T-cell (primary cell): ENCODE results near the gene PIK3R1. TPM values are rescaled to one million over a fixed set of nuclear protein-coding genes. Genes with fewer than 3 reads are reported as not detected.
A peak's percentile ranks its signal among the peaks of the same experiment; 100 is the strongest.

Experiments
- ATAC-seq, 4 experiments: fragments of 200-7000 bp in 3 of 4; fragments of 150-1000 bp in 1 of 4; cut with Tn5 transposase; replicated peaks in 1 of 4; 1 replicate in 3 of 4; 2 replicates in 1 of 4; pipeline ENCODE4 v1.10.0; 2021; ENCODE audit warnings: moderate library complexity in 3 of 4, mild to moderate bottlenecking in 2 of 4, moderate number of reproducible peaks in 1 of 4
- CTCF ChIA-PET, 2 donors: fragments of 300-600 bp; sonication (Branson Sonifier 250); formaldehyde crosslinking; loops; one replicate each; lab custom pipeline; 2022; ENCODE audit warnings: antibody characterized with exemption in 2 of 2; lab: Charles Lee
- POLR2A ChIA-PET, 2 donors: fragments of 300-600 bp; sonication (Branson Sonifier 250); formaldehyde crosslinking; loops; one replicate each; lab custom pipeline; 2022; ENCODE audit warnings: antibody characterized with exemption in 2 of 2; lab: Charles Lee
- DNase-seq, 35 experiments: peaks; one replicate each; pipeline versions ENCODE4 v3.0.0 to v3.0.0-alpha.2; 2013 to 2023
- H3K27ac ChIP-seq: one replicate; pipeline ENCODE4 v1.5.1; 2013; ENCODE audit warnings: low read length
- H3K27me3 ChIP-seq, 2 experiments: replicated peaks in 1 of 2; 1 replicate in 1 of 2; 2 replicates in 1 of 2; pipeline versions ENCODE4 v1.6.1 to v1.7.0; 2013; ENCODE audit warnings: low read length in 1 of 2, mixed read lengths in 1 of 2; ENCODE audit not compliant: control insufficient read depth in 2 of 2, insufficient read depth in 2 of 2; ENCODE audit errors: extremely low read depth in 1 of 2
- H3K36me3 ChIP-seq, 2 donors: 1 replicate in 1 of 2; 2 replicates in 1 of 2; pipeline versions ENCODE4 v1.6.1 to v1.7.0; 2013; ENCODE audit warnings: low read length in 1 of 2; ENCODE audit not compliant: control insufficient read depth in 2 of 2, insufficient read depth in 1 of 2; ENCODE audit errors: extremely low read depth in 1 of 2
- H3K4me1 ChIP-seq, 2 experiments: 1 replicate in 1 of 2; 2 replicates in 1 of 2; pipeline versions ENCODE4 v1.6.1 to v1.7.0; 2013; ENCODE audit warnings: low read length in 2 of 2, mixed read lengths in 1 of 2; ENCODE audit not compliant: insufficient read depth in 2 of 2, control insufficient read depth in 1 of 2; ENCODE audit errors: extremely low read depth in 1 of 2
- H3K4me3 ChIP-seq, 2 donors: 1 replicate in 1 of 2; 2 replicates in 1 of 2; pipeline versions ENCODE4 v1.5.1 to v1.7.0; 2013; ENCODE audit warnings: mild to moderate bottlenecking in 2 of 2, low read length in 1 of 2, moderate library complexity in 1 of 2; ENCODE audit not compliant: control insufficient read depth in 1 of 2; ENCODE audit errors: extremely low read depth in 1 of 2
- H3K9me3 ChIP-seq: 2 replicates; pipeline ENCODE4 v1.7.0; 2013
- H3K27ac Mint-ChIP-seq, 2 donors: one replicate each; pipeline ENCODE4 v1.8.0; 2020 to 2021; ENCODE audit warnings: mild to moderate bottlenecking in 2 of 2, mixed read lengths in 2 of 2
- H3K27me3 Mint-ChIP-seq, 2 donors: one replicate each; pipeline ENCODE4 v1.8.0; 2021 to 2022; ENCODE audit warnings: mixed read lengths in 2 of 2
- H3K36me3 Mint-ChIP-seq: one replicate; pipeline ENCODE4 v1.8.0; 2021; ENCODE audit warnings: mixed read lengths
- H3K4me1 Mint-ChIP-seq, 3 donors: one replicate each; pipeline ENCODE4 v1.8.0; 2020 to 2022; ENCODE audit warnings: mixed read lengths in 3 of 3, mild to moderate bottlenecking in 1 of 3
- H3K4me3 Mint-ChIP-seq, 3 donors: one replicate each; pipeline ENCODE4 v1.8.0; 2020 to 2022; ENCODE audit warnings: mild to moderate bottlenecking in 3 of 3, mixed read lengths in 3 of 3, moderate library complexity in 3 of 3
- H3K9me3 Mint-ChIP-seq, 3 donors: one replicate each; pipeline ENCODE4 v1.8.0; 2020 to 2022; ENCODE audit warnings: mixed read lengths in 3 of 3
- WGBS: methylation state at CpG from one replicate; pipeline ENCODE4 v1.1.5; 2013; ENCODE audit warnings: missing lambda C conversion rate; ENCODE audit not compliant: insufficient coverage; 5-methylcytosine and 5-hydroxymethylcytosine counted together
- total RNA-seq, 35 experiments: library from RNA in 6 of 35; stranded (reverse) in 6 of 35; fragments of 120-200 nt in 1 of 35; gene quantifications; one replicate each; pipeline versions ENCODE4 v1.2.1 to v1.2.4 and lab custom pipeline; 2013 to 2026

The PIK3R1 gene
- total RNA-seq, 5 donors from 2014 or later (not counting 1 experiment from before 2014, with no cell fraction given) = 83.7 to 370 (median 105) TPM

DNA sequence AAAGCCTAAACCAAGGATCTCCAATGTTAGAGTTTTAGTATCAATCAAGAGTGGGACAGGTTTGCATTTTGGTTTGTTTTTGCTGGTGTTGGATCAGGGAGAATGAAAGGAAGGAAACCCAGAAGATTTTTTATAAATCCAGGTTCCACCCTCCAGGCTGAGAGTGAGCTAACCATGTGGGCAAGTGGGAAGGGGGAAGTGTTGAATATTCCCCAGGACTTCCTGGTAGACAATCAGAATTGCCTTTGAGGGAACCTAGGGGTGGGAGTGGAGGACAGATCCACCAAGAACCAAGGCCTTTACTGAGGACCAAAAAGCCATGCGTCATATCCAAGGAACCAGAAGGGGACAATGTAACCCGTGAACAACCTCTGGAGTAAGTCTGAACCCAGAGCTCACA is 33.5 kb upstream of the PIK3R1 start:
- no peaks in the 10 kb centered on the region for H3K36me3 ChIP-seq
- Mint-ChIP-seq H3K36me3 (no peaks in the 10 kb centered on the region), H3K4me3 (no peak overlapping the region), H3K9me3 (no peaks in the 10 kb centered on the region), H3K27me3 (peaks cover 0 to 3% of the 10 kb centered on the region in 2 donors), H3K27ac (no peak overlapping the region), H3K4me1 (peaks cover 0 to 2% (median 0%) of the 10 kb centered on the region in 3 donors)
- POLR2A ChIA-PET = no interaction called here
- H3K4me1 ChIP-seq = no peaks in the 10 kb centered on the region
- no CpG with 5 or more reads among the region's 2 CpGs for WGBS
- ATAC-seq (no peak), DNase-seq (no peak)
- no peak overlapping the region for H3K27ac ChIP-seq
- no peak overlapping the region for H3K4me3 ChIP-seq
- H3K27me3 ChIP-seq = no peaks in the 10 kb centered on the region
- no peaks in the 10 kb centered on the region for H3K9me3 ChIP-seq
- CTCF ChIA-PET = no interaction called here

DNA sequence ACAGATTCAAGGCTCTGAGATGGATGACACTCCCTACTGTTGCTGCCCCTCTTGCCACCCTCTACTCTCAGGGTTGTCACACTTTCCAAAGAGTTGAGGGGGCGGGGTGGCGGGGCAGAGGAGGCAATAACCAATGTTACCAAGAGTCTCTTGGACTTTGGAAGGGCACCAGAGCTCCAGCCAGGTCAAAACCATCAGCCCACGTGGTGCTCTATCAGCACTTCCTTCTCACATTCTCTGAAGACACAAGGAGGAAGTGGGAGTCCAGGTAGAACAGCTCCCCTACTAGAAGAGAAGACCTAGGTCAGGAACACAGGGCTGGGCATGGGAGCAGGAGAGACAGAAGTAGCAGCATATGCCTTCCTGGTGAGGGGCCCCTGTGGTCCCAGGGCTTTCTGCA is 33.0 kb upstream of the PIK3R1 start:
- H3K27ac ChIP-seq = no peak overlapping the region
- ChIA-PET CTCF (no interaction called here), POLR2A (no interaction called here)
- H3K36me3 ChIP-seq = no peaks in the 10 kb centered on the region
- no peak for ATAC-seq
- no peaks in the 10 kb centered on the region for H3K9me3 ChIP-seq
- no peaks in the 10 kb centered on the region for H3K36me3 Mint-ChIP-seq
- H3K4me3 Mint-ChIP-seq = no peak overlapping the region
- H3K4me1 Mint-ChIP-seq = peaks cover 0 to 2% (median 0%) of the 10 kb centered on the region in 3 donors
- no peaks in the 10 kb centered on the region for H3K4me1 ChIP-seq
- H3K27me3 Mint-ChIP-seq = peaks cover 0 to 3% of the 10 kb centered on the region in 2 donors
- H3K4me3 ChIP-seq = no peak overlapping the region
- no peak overlapping the region for H3K27ac Mint-ChIP-seq
- no peaks in the 10 kb centered on the region for H3K27me3 ChIP-seq
- WGBS = 85% methylated on average over 2 of the region's 3 CpGs
- H3K9me3 Mint-ChIP-seq = no peaks in the 10 kb centered on the region
- no peak for DNase-seq

DNA sequence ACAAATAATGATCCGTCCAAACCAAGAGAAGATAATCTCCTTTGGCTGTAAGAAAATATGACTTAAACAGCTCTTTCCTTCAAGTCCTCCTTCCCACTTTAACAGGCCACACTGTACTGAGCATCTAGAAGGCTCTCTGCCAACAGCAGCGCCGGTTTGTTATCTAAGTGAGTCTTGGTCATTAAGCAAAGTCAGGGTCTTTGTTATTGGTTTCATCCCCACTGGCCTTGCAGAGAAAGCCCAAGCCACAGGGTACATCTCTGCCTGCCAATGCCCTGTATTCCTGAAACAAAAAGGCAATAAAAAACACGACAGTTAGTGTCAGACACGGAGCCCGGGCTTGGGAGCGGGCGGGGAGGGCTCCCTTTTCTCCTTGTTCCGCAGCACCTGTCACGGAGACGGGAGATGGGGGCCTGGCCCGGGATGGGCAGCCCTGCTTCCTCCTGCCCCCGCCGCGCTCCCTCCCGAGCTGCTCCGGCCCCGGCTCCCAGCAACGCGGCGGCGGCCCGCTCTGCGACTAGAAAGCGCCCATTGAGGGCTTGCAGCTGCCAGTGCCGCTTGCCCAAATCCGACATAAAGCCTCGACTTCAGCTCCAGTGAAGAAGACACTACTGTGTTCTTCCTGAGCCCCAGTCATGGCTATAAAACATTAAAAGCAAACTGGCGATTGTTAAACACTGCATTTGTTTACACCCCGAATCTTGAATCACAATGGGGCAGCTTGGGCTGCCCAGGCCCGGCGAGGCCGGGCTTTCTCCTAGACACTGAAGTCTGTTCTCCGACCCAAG is 28.1 kb upstream of the PIK3R1 start:
- Mint-ChIP-seq H3K27me3 (peaks cover 0 to 3% of the 10 kb centered on the region in 2 donors), H3K4me3 (no peak overlapping the region), H3K4me1 (no peaks in the 10 kb centered on the region), H3K9me3 (no peaks in the 10 kb centered on the region), H3K27ac (no peak overlapping the region), H3K36me3 (no peaks in the 10 kb centered on the region)
- Histone ChIP-seq H3K27me3 (no peaks in the 10 kb centered on the region), H3K9me3 (no peaks in the 10 kb centered on the region), H3K4me1 (no peaks in the 10 kb centered on the region), H3K4me3 (no peak overlapping the region), H3K36me3 (no peaks in the 10 kb centered on the region), H3K27ac (no peak overlapping the region)
- WGBS = 87% methylated on average over 27 of the region's 34 CpGs
- ChIA-PET POLR2A (no interaction called here), CTCF (interaction anchor here in 1 of 2 donors (0.6 kb wide), 1 partner anchor 17 kb away, joined by 3 read pairs; no protein-coding TSS in a partner anchor)
- ATAC-seq (no peak), DNase-seq (no peak)

DNA sequence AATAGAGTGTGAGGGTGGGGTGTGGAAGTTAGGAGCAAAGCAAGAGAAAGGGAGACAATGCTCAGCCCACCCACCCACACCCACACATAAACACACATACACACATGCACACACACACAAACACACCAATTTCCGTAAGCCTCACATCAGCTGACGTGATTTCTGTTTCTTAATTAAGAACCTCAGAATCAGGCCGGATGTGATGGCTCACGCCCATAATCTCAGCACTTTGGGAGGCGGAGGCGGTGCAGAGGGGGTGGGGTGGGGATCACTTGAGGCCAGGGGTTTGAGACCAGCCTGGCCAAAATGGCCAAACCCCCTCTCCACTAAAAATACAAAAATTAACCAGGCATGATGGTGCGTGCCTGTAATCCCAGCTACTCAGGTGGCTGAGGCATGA is 26.4 kb upstream of the PIK3R1 start:
- H3K9me3 Mint-ChIP-seq = no peaks in the 10 kb centered on the region
- no peaks in the 10 kb centered on the region for H3K4me1 ChIP-seq
- H3K36me3 Mint-ChIP-seq = no peaks in the 10 kb centered on the region
- H3K9me3 ChIP-seq = no peaks in the 10 kb centered on the region
- H3K4me3 ChIP-seq = no peak overlapping the region
- CTCF ChIA-PET = no interaction called here
- POLR2A ChIA-PET = interaction anchor here in 1 of 2 donors (0.6 to 0.7 kb wide), 3 partner anchors 41 to 1364 kb away, joined by 4 to 11 read pairs (median 7); no protein-coding TSS in a partner anchor
- ATAC-seq (no peak), DNase-seq (peak in 2 of 35 experiments; percentile 5 to 16)
- no peaks in the 10 kb centered on the region for H3K36me3 ChIP-seq
- peaks cover 0 to 10% (median 8%) of the 10 kb centered on the region in 3 donors for H3K4me1 Mint-ChIP-seq
- H3K27ac Mint-ChIP-seq = no peak overlapping the region
- peaks cover 0 to 3% of the 10 kb centered on the region in 2 donors for H3K27me3 Mint-ChIP-seq
- H3K4me3 Mint-ChIP-seq = no peak overlapping the region
- no peaks in the 10 kb centered on the region for H3K27me3 ChIP-seq
- no peak overlapping the region for H3K27ac ChIP-seq
- WGBS = no CpG with 5 or more reads among the region's 7 CpGs

DNA sequence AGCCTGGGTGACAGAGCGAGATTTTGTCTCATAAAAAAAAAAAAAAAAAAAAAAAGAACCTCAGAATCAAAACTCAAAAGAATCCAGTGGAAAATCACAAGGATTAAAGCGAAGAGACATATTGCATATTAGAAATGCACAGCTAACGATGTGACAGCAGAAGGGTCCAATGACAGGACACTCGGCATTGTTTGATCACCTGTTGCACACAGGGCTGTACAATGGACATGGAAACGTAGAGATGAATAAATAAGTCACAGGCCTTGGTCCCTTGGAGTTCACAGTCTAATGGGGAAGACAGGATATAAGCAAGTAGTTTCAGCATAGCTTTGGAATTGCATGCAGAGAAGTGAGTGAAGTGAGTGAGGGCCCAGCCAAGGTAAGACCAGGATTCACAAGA is 25.9 kb upstream of the PIK3R1 start:
- Mint-ChIP-seq H3K4me3 (no peak overlapping the region), H3K27me3 (peaks cover 0 to 3% of the 10 kb centered on the region in 2 donors), H3K27ac (no peak overlapping the region), H3K36me3 (no peaks in the 10 kb centered on the region), H3K9me3 (no peaks in the 10 kb centered on the region), H3K4me1 (peaks cover 0 to 10% (median 8%) of the 10 kb centered on the region in 3 donors)
- H3K9me3 ChIP-seq = no peaks in the 10 kb centered on the region
- no peak overlapping the region for H3K4me3 ChIP-seq
- no peak for ATAC-seq
- DNase-seq = no peak
- no peak overlapping the region for H3K27ac ChIP-seq
- H3K27me3 ChIP-seq = no peaks in the 10 kb centered on the region
- ChIA-PET CTCF (interaction anchor here in 1 of 2 donors (0.7 kb wide), 1 partner anchor 60 kb away, joined by 6 read pairs; no protein-coding TSS in a partner anchor), POLR2A (interaction anchor here in 1 of 2 donors (0.6 to 0.7 kb wide), 3 partner anchors 41 to 1364 kb away, joined by 4 to 11 read pairs (median 7); no protein-coding TSS in a partner anchor)
- no peaks in the 10 kb centered on the region for H3K4me1 ChIP-seq
- H3K36me3 ChIP-seq = no peaks in the 10 kb centered on the region
- WGBS = 70% methylated on average over 4 of the region's 5 CpGs

DNA sequence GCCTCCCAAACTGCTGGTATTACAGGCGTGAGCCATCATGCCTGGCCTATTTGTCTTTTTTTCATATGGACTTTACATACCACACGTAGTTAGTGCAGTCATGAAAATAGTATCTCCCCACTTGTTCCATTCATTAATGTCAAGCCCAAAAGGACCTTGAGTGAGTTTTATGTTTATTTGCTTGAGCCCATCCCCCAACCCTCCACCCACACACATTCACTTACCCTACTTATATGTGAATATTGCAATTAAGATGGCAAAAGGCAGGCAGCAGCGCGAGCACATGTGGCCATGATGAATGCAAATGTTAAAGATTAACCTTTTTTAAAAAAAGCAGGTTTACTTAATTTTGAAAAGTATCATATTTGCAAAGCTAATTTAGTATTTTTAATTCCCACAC is 24.9 kb upstream of the PIK3R1 start:
- DNase-seq (no peak), ATAC-seq (no peak)
- Mint-ChIP-seq H3K27me3 (no peaks in the 10 kb centered on the region), H3K9me3 (no peaks in the 10 kb centered on the region), H3K27ac (no peak overlapping the region), H3K36me3 (no peaks in the 10 kb centered on the region), H3K4me3 (no peak overlapping the region), H3K4me1 (peaks cover 0 to 10% (median 8%) of the 10 kb centered on the region in 3 donors)
- no peaks in the 10 kb centered on the region for H3K36me3 ChIP-seq
- POLR2A ChIA-PET = interaction anchor here in 1 of 2 donors (0.5 to 0.7 kb wide), 2 partner anchors 383 to 1206 kb away, joined by 6 to 12 read pairs; no protein-coding TSS in a partner anchor
- no peaks in the 10 kb centered on the region for H3K9me3 ChIP-seq
- no peaks in the 10 kb centered on the region for H3K4me1 ChIP-seq
- H3K27ac ChIP-seq = no peak overlapping the region
- CTCF ChIA-PET = interaction anchor here (0.6 kb wide), 2 partner anchors 32 to 85 kb away, joined by 3 read pairs; no protein-coding TSS in a partner anchor
- H3K27me3 ChIP-seq = no peaks in the 10 kb centered on the region
- no CpG with 5 or more reads among the region's 4 CpGs for WGBS
- H3K4me3 ChIP-seq = no peak overlapping the region
